Activated T-cell treated with anti-CD3 and anti-CD28 coated beads for 48 hours (primary cell): ENCODE data around the gene CADM2.
"Not testable (repeated sequence)": the region's sequence is repeated elsewhere in the genome, so short reads cannot be mapped to it uniquely, and the experiment has no call there.

Experiments used
- DNase-seq: peaks from one replicate; pipeline ENCODE4 v3.0.0-alpha.2; 2020; ENCODE audit warnings: low read depth

The CADM2 gene

DNA sequence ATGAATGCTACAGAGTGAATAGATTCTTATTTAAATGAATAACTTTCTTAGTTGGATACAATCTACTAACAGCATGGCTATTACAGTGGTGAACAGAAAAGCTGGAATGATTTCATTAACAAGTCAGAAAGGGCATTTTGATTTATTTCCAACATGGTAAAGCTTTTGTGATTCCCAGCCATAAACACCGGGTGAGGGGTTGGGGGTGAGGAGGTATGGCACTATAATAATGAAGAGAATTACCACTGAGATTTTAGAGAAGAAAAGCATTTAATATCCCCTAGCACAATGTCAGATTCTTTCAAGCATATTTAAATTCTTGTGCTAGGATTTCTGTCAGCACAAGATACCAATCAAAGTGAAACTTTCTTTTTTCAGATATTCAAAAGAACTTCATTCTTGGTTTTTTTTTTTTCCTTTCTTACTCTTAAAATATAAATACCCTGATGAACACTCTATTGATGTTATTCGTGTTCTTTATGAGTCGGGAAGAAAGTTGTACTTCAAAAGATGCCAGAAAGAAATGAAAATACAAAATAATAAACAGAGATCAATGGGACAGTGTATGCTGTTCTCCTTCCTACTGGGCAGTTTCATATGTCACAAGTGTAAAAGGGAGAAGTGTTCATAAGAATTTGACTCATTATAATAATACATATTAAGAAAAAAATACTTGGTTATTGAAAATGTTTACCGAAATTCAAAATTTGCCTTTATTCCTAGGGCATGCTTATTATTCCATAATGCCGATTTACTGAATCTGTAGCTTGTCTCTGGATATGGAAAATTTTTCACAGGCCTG, 522.8 kb downstream of the CADM2 start:
- no peak for DNase-seq

DNA sequence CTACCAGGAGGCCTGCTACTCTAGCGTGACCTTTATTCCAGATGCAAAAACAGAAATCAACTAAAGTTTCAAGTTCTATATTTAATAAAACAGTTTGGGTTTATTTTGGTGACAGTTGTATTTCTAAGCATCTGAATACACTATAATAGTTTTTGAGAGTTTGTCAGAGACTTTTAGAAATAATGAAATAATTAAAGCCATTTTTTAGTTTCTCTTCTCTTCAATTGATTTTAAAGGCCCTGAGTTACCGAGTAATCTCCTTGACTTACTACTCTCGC, 523.4 kb downstream of the CADM2 start:
- no peak for DNase-seq

DNA sequence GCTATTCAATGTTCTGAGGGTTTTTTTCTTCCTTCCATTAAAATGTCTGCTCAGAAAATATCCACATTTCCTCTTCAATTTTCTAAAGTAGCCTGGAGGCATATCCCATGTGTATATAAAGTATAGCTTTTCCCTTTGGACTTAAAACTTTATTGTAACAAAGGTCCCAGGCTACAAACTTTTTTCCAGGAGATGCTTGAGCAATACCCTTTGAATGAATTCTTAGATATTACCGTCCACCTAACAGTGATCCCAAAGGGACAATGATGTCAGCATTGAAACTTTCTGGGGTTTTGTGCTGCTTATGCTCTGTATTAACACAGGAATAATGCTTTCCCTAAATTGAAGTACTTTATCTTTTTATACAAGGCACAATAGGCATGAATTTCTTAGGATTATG, 525.2 kb downstream of the CADM2 start:
- no peak for DNase-seq

DNA sequence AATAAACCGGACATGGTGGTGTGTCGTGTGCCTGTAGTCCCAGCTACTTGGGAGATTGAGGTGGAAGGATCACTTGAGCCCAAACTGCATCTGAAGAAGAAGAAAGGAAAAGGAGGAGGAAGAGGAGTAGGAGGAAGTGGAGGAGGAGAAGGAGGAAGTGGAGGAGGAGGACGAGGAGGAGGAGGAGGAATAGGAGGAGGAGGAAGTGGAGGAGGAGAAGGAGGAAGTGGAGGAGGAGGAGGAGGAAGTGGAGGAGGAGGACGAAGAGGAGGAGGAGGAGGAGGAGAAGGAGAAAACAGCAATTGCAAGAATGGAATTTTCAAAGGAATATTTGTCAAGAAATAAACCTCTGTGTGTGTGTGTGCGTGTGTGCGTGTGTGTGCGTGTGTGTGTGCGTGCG, 528.6 kb downstream of the CADM2 start:
- no peak for DNase-seq

DNA sequence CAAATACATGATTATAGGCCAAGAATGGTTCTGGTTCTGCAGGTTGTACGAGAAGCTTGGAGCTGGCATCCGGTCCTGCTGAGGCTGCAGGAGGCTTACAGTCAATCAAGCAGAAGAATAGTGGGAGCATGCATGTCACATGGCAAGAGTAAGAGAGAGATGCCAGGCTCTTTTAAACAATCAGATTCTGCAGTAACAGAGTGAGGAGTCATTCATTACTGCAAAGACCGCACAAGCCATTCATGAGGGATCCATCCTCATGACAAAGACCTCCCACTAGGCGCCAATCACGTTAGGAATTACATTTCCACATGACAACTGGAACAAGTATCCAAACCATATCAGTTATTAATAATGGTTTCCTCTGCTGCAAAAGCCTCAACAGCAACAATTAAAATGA, 536.8 kb downstream of the CADM2 start:
- no peak for DNase-seq

DNA sequence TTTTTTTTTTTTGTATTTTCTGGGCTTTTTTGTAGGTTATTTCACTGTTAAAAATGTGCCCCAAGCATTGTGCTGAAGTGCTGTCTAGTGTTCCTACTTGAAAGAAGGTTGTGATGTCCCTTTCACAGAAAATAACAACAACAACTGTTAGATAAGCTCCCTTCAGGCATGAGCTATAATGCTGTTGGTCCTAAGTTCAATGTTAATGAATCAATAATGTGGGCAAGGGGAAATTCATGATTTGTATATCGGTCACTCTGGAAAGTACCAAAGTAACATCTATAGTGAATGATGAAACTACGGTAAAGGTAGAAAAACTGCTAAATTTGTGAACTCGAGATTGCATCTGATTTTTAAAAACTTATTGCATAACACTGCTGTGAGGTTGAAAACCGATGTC, 539.4 kb downstream of the CADM2 start:
- DNase-seq: no peak

DNA sequence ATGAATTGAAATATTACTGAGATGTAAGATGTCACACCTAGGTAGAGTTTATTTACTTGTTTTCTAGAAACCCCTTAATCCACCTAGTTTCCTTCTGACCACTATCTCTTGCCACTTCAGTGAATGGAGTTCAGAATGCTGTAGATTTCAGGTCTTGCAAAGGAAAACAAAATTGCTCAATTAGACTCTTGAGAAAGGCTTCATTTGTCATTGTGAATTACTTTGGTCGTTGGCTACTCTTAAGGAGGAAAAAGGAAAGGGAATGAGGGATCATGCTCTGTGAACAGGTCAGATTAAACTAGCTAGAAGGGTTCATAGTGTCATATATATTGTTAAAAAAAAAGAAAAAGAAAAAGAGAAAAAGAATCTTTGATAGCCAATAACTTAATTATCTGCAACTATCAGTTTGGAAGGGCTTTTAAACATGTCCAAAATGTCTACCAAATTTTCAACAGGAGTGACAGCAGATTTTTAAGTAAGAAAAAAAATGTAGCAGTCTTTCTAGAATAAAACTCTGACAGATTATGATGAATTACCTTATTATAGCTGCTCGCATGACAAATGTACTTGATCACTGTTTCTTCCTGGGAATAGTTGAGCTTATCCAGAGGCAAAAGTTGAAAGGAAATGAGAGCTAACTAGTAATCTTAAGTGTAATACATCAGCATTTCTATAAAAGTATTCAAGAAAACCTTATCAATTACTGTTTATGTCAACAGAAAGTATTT, 543.5 kb downstream of the CADM2 start:
- no peak for DNase-seq

DNA sequence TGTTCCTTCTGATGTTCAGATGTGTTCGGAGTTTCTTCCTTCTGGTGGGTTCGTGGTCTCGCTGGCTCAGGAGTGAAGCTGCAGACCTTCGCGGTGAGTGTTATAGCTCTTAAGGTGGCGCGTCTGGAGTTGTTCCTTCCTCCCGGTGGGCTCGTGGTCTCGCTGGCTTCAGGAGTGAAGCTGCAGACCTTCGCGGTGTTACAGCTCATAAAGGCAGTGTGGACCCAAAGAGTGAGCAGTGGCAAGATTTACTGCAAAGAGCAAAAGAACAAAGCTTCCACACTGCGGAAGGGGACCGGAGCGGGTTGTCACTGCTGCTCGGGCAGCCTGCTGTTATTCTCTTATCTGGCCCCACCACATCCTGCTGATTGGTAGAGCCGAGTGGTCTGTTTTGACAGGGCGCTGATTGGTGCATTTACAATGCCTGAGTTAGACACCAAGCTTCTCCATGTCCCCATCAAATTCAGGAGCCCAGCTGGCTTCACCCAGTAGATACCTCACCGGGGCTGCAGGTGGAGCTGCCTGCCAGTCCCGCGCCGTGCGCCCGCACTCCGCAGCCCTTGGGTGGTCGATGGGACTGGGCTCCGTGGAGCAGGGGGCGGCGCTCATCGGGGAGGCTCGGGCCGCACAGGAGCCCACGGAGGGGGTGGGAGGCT, 545.5 kb downstream of the CADM2 start:
- DNase-seq: not testable (repeated sequence)

DNA sequence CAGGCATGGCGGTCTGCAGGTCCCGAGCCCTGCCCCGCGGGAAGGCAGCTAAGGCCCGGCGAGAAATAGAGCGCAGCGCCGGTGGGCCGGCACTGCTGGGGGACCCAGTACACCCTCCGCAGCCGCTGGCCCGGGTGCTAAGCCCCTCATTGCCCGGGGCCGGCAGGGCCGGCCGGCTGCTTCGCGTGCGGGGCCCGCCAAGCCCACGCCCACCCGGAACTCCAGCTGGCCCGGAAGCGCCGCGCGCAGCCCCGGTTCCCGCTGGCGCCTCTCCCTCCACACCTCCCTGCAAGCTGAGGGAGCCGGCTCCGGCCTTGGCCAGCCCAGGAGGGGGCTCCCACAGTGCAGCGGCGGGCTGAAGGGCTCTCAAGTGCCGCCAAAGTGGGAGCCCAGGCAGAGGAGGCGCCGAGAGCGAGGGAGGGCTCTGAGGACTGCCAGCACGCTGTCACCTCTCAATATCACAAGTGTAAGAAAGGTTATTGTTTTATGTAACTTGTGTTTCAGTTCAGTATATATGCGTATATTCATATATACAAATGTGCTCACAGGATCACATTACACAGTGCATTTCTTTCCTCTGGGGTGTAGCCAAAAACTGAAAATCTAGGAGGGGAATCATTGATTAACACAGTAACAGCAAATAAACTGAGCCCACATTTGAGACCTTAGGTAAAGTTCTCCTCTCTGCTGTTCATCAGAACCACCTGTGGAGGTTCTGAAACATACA, 546.2 kb downstream of the CADM2 start:
- DNase-seq: not testable (repeated sequence)

DNA sequence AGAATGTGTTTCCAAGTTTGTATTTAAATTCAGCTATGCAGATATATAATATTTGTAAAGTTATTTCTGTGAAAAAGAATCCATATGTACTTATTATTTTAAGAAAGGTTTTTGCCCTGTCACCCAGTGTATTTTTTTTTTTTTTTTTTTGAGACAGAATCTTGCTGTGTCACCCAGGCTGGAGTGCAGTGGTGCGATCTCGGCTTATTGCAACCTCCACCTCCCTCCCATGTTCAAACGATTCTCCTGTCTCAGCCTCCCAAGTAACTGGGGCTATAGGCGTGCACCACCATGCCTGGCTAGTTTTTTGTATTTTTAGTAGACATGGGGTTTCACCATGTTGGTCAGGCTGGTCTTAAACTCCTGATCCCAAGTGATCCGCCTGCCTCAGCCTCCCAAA, 548.3 kb downstream of the CADM2 start:
- DNase-seq: not testable (repeated sequence)

DNA sequence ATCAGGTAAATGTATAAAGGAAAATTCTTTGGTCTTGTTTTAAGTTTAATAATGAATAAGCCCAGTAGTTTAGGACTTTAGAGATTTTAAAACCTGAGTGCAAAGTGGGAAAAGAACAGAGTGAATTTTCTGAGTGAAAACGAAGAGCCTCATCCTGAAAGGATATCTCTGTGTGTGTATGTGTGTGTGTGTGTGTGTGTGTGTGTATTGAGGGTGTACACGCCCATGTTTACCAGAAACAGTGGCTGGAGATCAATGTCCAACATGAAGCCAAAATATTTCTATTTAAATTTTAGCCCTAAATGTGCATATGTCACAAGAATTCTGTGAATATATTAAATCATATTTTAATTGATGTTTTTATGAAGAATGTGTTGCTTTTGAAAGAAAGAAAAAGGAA, 549.9 kb downstream of the CADM2 start:
- DNase-seq: no peak

DNA sequence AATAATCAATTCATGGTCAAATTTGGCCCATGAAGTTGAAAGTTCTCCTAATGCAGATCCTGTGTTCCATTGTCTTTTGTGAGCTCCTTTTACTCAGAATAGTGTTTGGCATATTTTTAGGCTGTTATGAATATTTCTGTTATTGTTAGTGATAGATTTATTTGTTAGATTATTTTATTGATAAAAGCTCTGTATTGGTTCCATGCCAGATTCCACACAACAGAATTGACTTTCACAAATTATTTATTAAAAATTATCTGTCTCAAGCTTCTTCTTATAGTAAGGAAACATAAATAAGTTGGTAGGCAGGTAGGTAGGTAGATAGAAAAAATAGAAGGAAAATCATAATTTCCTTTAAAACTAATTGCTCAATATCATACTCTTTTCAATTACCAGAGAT, 557.4 kb downstream of the CADM2 start:
- DNase-seq: no peak

DNA sequence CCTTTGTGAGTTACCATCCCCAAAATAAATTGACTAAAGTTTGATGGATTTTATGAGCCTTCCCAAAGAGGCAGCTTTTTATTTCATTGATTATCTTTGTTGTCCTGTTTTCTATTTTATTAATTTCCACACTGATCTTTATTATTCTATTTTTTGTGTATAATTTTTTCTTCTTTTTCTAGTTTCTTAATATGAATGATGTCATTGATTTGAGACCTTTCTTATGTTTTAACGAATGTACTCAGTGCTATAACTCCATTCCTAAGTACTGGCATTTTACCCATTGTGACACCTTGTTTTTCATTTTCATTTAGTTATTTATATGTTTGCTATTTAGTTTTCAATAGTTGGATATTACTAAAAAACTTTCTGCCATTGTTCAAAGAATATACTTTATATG, 565.3 kb downstream of the CADM2 start:
- no peak for DNase-seq

DNA sequence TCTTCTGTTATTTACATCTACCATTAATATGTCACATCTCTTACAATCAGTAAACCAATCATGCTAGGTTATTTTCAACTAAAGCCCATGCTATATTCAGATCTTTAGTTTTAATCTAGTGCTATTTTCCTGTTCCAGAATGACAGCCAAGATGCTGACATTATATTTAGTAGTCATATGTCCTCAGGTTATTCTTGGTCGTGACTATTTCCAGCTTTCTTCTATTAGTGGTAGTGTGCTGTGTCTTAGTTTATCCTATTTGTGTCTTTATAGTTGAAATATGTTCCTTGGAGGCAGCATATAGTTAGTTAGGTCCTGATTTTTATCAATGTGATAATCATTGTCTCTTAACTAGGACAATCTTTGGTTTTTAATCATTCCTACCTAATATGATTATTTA, 566.5 kb downstream of the CADM2 start:
- no peak for DNase-seq

DNA sequence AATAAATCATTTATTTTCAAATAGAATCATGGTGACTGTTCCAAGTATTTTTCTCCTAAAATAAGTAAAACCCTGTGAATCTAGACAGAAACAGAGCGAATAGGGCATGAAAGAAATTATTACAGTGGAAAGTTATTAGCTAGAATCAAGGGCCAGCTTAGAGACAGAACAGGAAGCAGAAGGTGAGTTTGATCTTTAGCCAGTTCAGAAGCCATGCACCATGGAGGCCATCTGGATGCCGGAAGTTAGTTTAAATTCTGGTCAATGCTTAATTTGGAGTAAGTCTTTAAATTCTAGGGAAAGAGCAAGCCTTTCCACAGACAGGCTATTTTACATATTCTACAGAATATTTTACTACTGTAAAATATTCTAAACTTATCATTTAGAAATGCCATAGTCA, 574.8 kb downstream of the CADM2 start:
- no peak for DNase-seq

DNA sequence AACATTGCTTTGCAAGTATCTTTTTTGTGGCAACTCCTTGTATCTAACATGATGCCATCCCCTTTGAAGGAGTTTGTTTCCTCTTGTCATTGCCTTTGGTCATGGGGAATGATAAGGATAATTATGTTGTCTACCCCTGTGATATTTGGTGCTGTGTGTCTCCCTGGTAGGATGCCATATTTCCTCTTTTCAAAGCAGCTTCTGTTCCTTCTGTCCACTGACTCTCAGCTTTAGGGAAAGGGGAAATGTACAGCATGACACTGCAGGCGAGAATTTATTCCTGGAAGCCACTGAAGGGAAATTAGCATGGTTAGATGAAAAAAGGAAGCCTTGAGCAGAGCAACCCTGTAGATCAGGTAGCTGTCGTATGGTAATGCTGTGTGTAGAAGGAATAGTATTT, 576.7 kb downstream of the CADM2 start:
- DNase-seq: no peak

DNA sequence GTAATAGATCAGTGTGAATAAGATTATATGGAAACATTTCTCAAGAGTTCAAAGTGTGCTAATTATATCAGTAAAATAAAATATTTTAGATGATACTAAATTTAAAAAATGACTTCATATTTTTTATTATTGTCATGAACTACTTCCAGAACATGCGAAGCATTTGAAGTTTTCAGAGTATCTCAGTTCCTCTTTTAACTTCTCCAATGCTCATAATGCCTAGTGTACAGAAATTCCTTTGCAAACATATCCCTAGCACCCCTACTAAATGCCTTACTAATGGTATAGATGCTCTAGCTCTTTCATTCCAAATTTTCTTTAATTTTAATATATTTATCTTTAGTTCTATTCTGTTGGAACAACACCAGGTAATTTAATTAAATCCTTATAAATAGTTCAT, 580.4 kb downstream of the CADM2 start:
- DNase-seq: no peak

DNA sequence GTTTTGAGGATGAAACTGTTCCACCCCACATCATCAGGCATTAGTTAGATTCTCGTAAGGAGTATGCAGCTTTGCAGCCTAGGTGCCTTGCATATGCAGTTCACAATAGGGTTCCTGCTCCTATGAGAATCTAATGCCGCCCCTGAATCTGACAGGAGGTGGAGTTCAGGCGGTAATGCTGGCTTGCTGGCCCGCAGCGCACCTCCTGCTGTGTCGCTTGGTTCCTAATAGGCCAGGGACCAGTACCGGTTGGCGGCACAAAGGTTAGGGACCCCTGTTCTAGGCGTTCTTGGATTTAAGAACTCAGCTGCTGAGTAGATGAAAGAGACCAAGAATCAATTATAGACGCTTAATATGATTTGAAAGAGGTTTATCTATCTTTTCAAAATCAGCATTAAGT, 595.4 kb downstream of the CADM2 start:
- DNase-seq: no peak

DNA sequence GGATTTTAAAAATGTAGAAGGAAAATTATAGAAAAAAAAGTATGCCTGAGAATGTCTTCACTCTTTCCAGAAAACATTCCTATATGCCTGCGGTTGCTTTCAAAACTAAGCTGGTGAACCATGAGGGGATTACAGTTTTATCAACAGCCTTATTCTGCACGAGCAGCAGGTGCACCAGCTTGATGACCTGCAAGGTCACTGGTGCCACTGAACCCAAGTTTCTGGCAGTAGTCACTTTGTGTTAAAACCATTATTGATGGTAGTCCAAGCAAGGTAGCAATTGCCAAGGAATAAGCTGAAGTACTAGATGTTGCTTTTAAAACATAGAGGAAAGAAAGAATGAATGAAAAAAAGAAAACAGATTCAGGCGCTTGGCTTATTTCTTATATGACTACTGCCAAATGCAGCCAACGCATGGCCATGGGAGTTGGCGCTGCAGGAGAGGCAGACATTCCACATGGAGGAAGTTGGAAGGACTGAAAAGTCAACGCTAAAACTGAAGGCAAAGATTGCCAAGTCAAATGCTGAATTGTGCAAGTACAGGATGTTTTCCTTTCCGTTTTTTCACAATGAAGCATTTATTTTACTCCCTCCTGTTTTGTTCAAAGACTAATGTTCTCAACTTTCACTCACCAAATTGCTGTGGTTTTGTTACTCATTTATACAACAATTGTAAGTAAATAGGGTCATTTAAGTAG, 601.4 kb downstream of the CADM2 start:
- no peak for DNase-seq

DNA sequence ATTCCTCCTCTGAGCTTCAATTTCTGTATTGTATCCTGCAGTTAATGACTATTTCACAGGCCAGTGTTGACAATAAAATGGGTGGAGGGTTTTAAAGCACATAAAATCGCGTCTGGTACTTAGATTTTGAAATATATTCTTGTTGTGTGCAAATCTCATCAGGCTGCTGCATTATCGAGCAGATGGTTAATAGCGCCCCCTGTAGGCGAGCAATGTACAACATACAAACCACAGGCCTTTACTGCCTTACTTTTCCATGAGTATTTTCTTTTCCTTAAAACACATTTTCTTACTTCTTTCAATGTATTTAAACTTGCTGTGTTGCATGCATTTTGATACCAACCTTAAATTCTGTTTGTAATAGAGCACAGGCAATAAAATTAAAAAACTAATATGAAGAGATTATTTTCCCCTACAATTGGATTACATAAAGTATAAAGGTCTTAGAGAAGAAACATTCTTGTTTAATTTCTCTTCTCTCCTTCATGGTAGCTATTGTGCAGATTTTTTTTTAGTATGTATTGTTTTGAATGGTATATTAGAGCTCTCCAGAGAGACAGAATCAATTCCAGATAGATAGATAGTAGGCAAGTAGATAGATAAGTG, 608.4 kb downstream of the CADM2 start:
- peak; percentile 5 for DNase-seq

DNA sequence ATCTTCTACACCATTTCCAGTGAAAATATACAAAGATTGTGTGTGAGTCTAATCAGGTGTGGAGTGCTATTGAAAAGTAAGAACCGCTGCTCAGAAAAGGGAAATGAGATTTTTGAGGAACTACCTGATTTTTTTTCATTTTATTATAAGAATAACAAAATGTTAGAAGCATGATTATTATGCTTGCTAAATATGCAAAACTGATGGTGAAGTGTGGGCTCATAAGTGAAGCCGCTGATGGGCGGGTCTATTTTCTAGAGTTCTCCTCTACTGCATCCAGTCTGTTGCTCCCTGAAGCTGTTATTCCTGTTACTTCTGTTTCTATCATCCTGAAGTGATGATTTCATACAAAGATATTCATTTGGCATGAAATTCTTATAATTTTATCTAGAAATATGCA, 612.0 kb downstream of the CADM2 start:
- DNase-seq: no peak

DNA sequence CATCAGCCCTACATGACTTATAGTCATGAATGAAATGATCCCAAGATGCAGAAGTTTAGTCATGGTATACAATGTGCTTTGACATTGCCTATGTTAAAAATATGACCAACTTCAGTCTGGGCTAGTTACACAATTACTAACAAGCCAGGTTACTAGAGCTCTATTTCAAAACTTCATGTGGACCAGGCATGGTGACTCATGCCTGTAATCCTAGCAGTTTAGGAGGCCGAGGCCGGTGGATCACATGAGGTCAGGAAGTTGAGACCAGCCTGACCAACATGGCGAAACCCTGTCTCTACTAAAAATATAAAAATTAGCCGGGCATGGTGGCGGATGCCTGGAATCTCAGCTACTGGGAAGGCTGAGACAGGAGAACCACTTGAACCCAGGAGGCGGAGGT, 613.0 kb downstream of the CADM2 start:
- DNase-seq: no peak
